ENCODE results near the gene CBX7. TPM values are rescaled to one million over a fixed set of nuclear protein-coding genes. Genes with fewer than 3 reads are reported as not detected.

The CBX7 gene
- total RNA-seq, 2 donors from 2014 or later, result 170 to 174 TPM

DNA sequence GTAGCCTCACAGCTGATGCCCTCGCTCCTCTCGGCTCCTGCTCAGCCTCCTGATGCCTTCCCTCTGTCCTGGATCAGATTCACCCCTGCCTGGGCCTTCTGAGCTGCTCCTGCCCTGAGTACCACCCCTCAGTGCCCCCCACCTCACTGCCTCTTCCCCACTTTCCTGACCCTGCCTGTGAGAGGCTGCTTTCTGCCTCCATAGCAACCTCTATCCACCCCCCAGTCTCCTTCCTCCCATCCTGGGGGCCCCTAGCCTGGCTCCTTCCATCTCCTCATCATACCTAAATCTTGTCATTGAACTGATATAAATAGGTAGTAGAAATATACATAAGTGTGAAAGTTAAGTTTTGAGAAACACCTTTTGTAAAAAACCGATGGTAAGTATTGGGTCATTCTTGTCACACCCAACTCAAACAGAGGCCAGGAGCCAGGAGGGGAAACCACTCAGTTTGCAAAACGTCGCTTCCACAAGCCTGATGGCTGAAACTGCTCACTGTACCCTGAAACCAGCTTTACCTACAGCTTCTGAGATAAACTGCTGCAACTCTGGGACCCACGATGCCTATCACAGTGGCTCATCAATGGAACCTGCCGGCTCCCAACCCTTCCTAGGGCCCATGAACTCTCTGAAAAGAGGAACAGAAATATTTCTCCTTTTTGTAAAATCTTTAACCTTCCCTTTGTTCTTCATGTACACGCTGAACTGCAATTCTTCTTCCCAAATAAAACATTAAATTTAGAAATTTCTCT is 60.2 kb downstream of the CBX7 start:
- TF ChIP-seq, protein P1, sequence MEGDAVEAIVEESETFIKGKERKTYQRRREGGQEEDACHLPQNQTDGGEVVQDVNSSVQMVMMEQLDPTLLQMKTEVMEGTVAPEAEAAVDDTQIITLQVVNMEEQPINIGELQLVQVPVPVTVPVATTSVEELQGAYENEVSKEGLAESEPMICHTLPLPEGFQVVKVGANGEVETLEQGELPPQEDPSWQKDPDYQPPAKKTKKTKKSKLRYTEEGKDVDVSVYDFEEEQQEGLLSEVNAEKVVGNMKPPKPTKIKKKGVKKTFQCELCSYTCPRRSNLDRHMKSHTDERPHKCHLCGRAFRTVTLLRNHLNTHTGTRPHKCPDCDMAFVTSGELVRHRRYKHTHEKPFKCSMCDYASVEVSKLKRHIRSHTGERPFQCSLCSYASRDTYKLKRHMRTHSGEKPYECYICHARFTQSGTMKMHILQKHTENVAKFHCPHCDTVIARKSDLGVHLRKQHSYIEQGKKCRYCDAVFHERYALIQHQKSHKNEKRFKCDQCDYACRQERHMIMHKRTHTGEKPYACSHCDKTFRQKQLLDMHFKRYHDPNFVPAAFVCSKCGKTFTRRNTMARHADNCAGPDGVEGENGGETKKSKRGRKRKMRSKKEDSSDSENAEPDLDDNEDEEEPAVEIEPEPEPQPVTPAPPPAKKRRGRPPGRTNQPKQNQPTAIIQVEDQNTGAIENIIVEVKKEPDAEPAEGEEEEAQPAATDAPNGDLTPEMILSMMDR (IDR thresholded peaks at IDR 0.05), result no peak

DNA sequence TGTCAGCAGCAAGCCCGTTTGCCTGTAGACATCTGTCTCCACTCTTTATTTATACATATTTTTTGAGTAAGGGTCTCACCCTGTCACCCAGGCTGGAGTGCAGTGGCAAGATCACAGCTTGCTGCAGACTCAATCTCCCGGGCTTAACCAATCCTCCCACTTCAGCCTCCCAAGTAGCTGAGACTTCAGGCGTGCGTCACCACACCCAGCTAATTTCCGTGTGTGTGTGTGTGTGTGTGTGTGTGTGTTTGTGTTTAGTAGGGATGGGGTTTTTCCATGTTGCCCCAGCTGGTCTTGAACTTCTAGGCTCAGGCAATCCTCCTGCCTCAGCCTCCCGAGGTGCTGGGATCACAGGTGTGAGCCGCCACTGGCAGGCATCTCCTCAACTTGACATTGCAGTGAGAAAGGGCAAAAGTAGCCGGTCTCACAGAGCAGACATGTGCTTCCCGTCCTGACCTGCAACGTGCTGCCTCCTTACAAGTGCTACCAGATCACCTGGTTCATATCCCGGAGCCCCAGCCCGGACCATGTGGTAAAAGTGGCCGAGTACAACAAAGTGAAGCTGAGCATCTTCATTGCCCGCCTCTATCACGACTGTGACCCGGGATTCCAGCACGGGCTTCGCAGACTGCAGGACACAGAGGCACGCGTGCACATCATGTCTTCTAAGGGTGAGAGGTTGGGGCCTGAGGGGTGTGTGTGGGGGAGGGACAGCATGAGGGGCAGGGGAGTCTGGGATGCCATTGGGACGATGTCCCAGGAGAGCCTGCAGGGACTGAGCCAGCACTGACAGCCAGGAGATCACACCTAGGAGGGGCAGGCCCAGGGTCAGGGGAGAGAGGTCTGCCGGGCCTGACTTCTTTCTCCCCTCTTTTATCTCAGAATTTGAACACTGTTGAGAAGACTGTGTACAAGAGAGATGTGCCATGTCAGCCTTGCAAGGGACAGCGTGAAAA is 61.1 kb downstream of the CBX7 start:
- no peak for ATAC-seq (ENCODE audit: insufficient number of reproducible peaks, low FRiP score, low read depth)
- DNase-seq (ENCODE audit: low spot score), result no peak

More for the DNA sequence above, 60.2 kb downstream of the CBX7 start:
- H3K27me3 ChIP-seq (replicated peaks; ENCODE audit: insufficient read depth), result no peaks in the 10 kb centered on the region
- H3K4me1 ChIP-seq (ENCODE audit: control insufficient read depth in 1 of 2, low read depth in 2 of 2), result no peaks in the 10 kb centered on the region
- DNase-seq (ENCODE audit: low spot score) (no peak), ATAC-seq (ENCODE audit: insufficient number of reproducible peaks, low FRiP score, low read depth) (no peak)
- no peaks in the 10 kb centered on the region for H3K36me3 ChIP-seq
- no peaks in the 10 kb centered on the region for H3K9me3 ChIP-seq
- H3K27ac ChIP-seq, result no peak overlapping the region
- H3K4me3 ChIP-seq, result no peak overlapping the region

DNA sequence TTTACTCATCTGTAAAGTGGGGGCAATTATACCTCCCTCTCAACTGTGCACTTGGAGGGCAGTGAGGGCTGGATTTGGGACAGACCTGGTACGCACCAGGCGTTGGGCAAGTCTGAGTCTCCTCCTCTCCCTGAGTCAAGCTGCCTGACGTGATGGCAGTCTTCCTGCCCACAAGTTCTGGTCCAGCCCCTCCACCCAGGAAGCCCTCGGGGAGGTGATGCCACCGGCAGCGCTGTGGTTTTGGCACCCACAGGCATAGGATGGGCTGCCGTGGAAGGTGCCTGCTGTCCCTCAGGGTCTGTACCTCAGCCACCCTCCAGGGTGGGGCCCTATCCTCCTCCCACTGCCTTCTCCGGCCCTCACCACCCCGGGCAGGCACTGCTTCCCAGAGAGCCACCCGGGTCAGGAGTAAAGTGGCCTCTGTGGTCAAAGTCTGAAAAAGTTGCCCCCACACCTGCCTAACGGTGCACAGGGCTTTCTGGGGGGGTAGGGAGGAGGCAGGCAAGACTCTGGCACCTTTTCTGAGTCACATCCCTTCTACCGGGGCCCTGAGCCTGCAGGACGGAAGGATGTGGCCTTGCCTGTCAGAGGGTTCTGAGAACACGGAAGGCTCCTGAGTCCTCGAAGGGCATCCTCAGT is 61.9 kb downstream of the CBX7 start:
- no peak for ATAC-seq (ENCODE audit: insufficient number of reproducible peaks, low FRiP score, low read depth)

More for the DNA sequence above, 61.1 kb downstream of the CBX7 start:
- no peak overlapping the region for H3K4me3 ChIP-seq
- TF ChIP-seq, protein P1 (IDR thresholded peaks at IDR 0.05), result no peak
- no peaks in the 10 kb centered on the region for H3K36me3 ChIP-seq
- no peaks in the 10 kb centered on the region for H3K9me3 ChIP-seq
- no peaks in the 10 kb centered on the region for H3K27me3 ChIP-seq (replicated peaks; ENCODE audit: insufficient read depth)
- H3K4me1 ChIP-seq (ENCODE audit: control insufficient read depth in 1 of 2, low read depth in 2 of 2), result no peaks in the 10 kb centered on the region
- H3K27ac ChIP-seq, result no peak overlapping the region

DNA sequence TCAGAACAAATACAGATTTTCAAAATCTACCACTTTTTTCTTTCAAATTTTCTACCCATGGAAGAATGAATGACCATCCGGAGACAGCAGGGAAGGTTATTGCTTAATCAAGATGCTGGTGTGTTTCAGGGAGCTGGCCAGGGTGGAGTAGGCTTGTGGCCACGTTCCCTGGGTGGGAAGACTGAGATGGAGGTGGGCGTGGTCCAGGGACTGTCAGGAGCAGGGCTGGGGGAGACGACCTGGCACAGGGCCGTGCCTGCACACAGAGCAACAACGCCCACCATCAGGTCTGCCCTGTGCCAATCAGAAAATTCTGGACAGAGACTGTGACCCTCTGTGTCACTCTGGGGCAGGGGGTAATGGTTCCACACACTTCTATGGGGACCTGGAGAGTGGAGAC is 62.6 kb downstream of the CBX7 start:
- no peak overlapping the region for H3K27ac ChIP-seq
- H3K9me3 ChIP-seq, result no peaks in the 10 kb centered on the region
- ATAC-seq (ENCODE audit: insufficient number of reproducible peaks, low FRiP score, low read depth), result no peak
- no peaks in the 10 kb centered on the region for H3K36me3 ChIP-seq
- H3K4me3 ChIP-seq, result no peak overlapping the region
- H3K4me1 ChIP-seq (ENCODE audit: control insufficient read depth in 1 of 2, low read depth in 2 of 2), result no peaks in the 10 kb centered on the region
- TF ChIP-seq, protein P1 (IDR thresholded peaks at IDR 0.05), result no peak
- DNase-seq (ENCODE audit: low spot score), result no peak
- H3K27me3 ChIP-seq (replicated peaks; ENCODE audit: insufficient read depth), result no peaks in the 10 kb centered on the region

More for the DNA sequence above, 61.9 kb downstream of the CBX7 start:
- no peak for DNase-seq (ENCODE audit: low spot score)
- Histone ChIP-seq H3K4me3 (no peak overlapping the region), H3K27me3 (replicated peaks; ENCODE audit: insufficient read depth) (no peaks in the 10 kb centered on the region), H3K27ac (no peak overlapping the region), H3K9me3 (no peaks in the 10 kb centered on the region), H3K36me3 (no peaks in the 10 kb centered on the region), H3K4me1 (ENCODE audit: control insufficient read depth in 1 of 2, low read depth in 2 of 2) (no peaks in the 10 kb centered on the region)
- TF ChIP-seq, protein P1 (IDR thresholded peaks at IDR 0.05), result no peak

DNA sequence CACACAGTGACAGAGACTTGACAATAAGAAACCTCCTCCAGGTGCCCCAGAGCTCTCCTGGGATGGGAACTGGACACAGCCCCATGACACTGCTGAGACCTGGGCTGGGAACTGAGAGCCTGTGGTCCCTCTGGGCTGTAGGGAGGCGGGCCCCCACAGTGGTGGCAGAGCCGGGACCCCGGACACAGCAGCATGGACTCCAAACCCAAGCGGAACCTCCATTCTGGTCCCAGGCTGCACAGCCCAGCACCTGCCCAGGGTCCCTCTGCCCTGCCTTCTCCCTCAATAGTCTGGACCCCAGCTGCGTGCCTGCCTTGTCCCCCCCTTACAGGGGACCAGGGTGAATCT is 63.8 kb downstream of the CBX7 start:
- H3K4me3 ChIP-seq, result no peak overlapping the region
- ATAC-seq (ENCODE audit: insufficient number of reproducible peaks, low FRiP score, low read depth), result no peak
- TF ChIP-seq, protein P1 (IDR thresholded peaks at IDR 0.05), result no peak
- no peaks in the 10 kb centered on the region for H3K36me3 ChIP-seq
- H3K27me3 ChIP-seq (replicated peaks; ENCODE audit: insufficient read depth), result no peaks in the 10 kb centered on the region
- no peaks in the 10 kb centered on the region for H3K4me1 ChIP-seq (ENCODE audit: control insufficient read depth in 1 of 2, low read depth in 2 of 2)
- H3K27ac ChIP-seq, result no peak overlapping the region
- no peak for DNase-seq (ENCODE audit: low spot score)
- H3K9me3 ChIP-seq, result no peaks in the 10 kb centered on the region

Measured in thoracic aorta (tissue), 2 donors.